ENCODE results near the gene LBH.

- TF ChIP-seq, protein P1, sequence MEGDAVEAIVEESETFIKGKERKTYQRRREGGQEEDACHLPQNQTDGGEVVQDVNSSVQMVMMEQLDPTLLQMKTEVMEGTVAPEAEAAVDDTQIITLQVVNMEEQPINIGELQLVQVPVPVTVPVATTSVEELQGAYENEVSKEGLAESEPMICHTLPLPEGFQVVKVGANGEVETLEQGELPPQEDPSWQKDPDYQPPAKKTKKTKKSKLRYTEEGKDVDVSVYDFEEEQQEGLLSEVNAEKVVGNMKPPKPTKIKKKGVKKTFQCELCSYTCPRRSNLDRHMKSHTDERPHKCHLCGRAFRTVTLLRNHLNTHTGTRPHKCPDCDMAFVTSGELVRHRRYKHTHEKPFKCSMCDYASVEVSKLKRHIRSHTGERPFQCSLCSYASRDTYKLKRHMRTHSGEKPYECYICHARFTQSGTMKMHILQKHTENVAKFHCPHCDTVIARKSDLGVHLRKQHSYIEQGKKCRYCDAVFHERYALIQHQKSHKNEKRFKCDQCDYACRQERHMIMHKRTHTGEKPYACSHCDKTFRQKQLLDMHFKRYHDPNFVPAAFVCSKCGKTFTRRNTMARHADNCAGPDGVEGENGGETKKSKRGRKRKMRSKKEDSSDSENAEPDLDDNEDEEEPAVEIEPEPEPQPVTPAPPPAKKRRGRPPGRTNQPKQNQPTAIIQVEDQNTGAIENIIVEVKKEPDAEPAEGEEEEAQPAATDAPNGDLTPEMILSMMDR (IDR thresholded peaks at IDR 0.05) = no peak
- no peak for TF ChIP-seq POLR2A (IDR thresholded peaks at IDR 0.05)
Measured at GRCh38 chr2:30300456-30301221, 69.3 kb downstream of the LBH start.

All from gastroesophageal sphincter (tissue), 3 donors.